HEK293 (cell line): ENCODE measurements around the gene ATAT1.

Experiments used
- CTCF ChIA-PET: fragments of 350-600 bp; formaldehyde crosslinking; extraction: SDS; loops from one replicate; lab custom pipeline; 2021; ENCODE audit warnings: antibody characterized with exemption; lab: Yijun Ruan, JAX
- POLR2A ChIA-PET: fragments of 300-600 bp; formaldehyde crosslinking; extraction: SDS; loops from one replicate; lab custom pipeline; 2020; ENCODE audit warnings: antibody characterized with exemption, inconsistent platforms; lab: Yijun Ruan, JAX
- H3K27ac ChIP-seq: fragments of 200-500 bp; sonication (Bioruptor generic); 2 replicates; pipeline ENCODE4 v1.5.1; 2014; ENCODE audit warnings: low read depth, low read length, control low read depth, inconsistent platforms; ENCODE audit errors: extremely low read depth
- H3K36me3 ChIP-seq, 2 experiments: fragments of 200-500 bp in 1 of 2; sonication (Bioruptor generic) in 1 of 2; 1 replicate in 1 of 2; 2 replicates in 1 of 2; pipeline ENCODE4 v1.5.1; 2014 to 2017; ENCODE audit warnings: inconsistent platforms in 2 of 2, low read length in 2 of 2; ENCODE audit not compliant: control insufficient read depth in 2 of 2, insufficient read depth in 1 of 2
- H3K4me1 ChIP-seq: fragments of 200-500 bp; sonication (Bioruptor generic); 2 replicates; pipeline ENCODE4 v1.5.1; 2014; ENCODE audit warnings: mild to moderate bottlenecking, low read length, inconsistent platforms; ENCODE audit not compliant: control insufficient read depth, insufficient read depth
- H3K4me3 ChIP-seq: 2 replicates; pipeline ENCODE4 v1.5.1; 2011; ENCODE audit warnings: low read depth, mild to moderate bottlenecking, control low read depth, low read length, moderate library complexity
- H3K9me3 ChIP-seq: fragments of 200-500 bp; sonication (Bioruptor generic); 2 replicates; pipeline ENCODE4 v1.5.1; 2014; ENCODE audit warnings: low read depth, low read length, inconsistent platforms; ENCODE audit not compliant: control insufficient read depth, insufficient read depth
- EGR2 ChIP-seq: fragments of 450-650 bp; formaldehyde crosslinking; IDR thresholded peaks from 2 replicates; pipeline ENCODE4 v1.5.1; 2016; ENCODE audit warnings: low read depth, missing biosample characterization, missing genetic modification characterization
- HIC1 ChIP-seq: fragments of 450-650 bp; formaldehyde crosslinking; IDR thresholded peaks from 2 replicates; pipeline ENCODE4 v1.5.1; 2016; ENCODE audit warnings: missing biosample characterization, missing genetic modification characterization
- RBAK ChIP-seq: fragments of 450-650 bp; formaldehyde crosslinking; IDR thresholded peaks from 2 replicates; pipeline ENCODE4 v1.5.1; 2016; ENCODE audit warnings: missing biosample characterization, missing genetic modification characterization
- ZNF10 ChIP-seq: fragments of 450-650 bp; formaldehyde crosslinking; IDR thresholded peaks from 2 replicates; pipeline ENCODE4 v1.5.1; 2017; ENCODE audit warnings: missing biosample characterization, missing genetic modification characterization
- ZNF155 ChIP-seq: fragments of 450-650 bp; formaldehyde crosslinking; IDR thresholded peaks from 2 replicates; pipeline ENCODE4 v1.5.1; 2016; ENCODE audit warnings: missing biosample characterization, missing genetic modification characterization
- ZNF239 ChIP-seq: fragments of 450-650 bp; formaldehyde crosslinking; IDR thresholded peaks from 2 replicates; pipeline ENCODE4 v1.5.1; 2016; ENCODE audit warnings: missing biosample characterization, missing genetic modification characterization
- ZNF501 ChIP-seq: fragments of 450-650 bp; formaldehyde crosslinking; IDR thresholded peaks from 2 replicates; pipeline ENCODE4 v1.5.1; 2016; ENCODE audit warnings: missing biosample characterization, missing genetic modification characterization
- ZNF510 ChIP-seq: fragments of 450-650 bp; formaldehyde crosslinking; IDR thresholded peaks from 2 replicates; pipeline ENCODE4 v1.5.1; 2018; ENCODE audit warnings: mild to moderate bottlenecking, missing genetic modification characterization, missing biosample characterization; ENCODE audit not compliant: insufficient replicate concordance
- ZNF600 ChIP-seq: fragments of 450-650 bp; formaldehyde crosslinking; IDR thresholded peaks from 2 replicates; pipeline ENCODE4 v1.5.1; 2016; ENCODE audit warnings: missing biosample characterization, missing genetic modification characterization
- ZNF692 ChIP-seq: fragments of 450-650 bp; formaldehyde crosslinking; IDR thresholded peaks from 2 replicates; pipeline ENCODE4 v1.5.1; 2016; ENCODE audit warnings: missing biosample characterization, missing genetic modification characterization
- TF ChIP-seq, protein P1 (sequence below): fragments of 450-650 bp; formaldehyde crosslinking; IDR thresholded peaks from 2 replicates; pipeline ENCODE4 v1.5.1; 2016; ENCODE audit warnings: missing biosample characterization, missing genetic modification characterization
- TF ChIP-seq, protein P2 (sequence below): fragments of 450-650 bp; formaldehyde crosslinking; IDR thresholded peaks from 2 replicates; pipeline ENCODE4 v1.5.1; 2017; ENCODE audit warnings: missing biosample characterization, mild to moderate bottlenecking, missing genetic modification characterization, moderate library complexity

The ATAT1 gene

DNA sequence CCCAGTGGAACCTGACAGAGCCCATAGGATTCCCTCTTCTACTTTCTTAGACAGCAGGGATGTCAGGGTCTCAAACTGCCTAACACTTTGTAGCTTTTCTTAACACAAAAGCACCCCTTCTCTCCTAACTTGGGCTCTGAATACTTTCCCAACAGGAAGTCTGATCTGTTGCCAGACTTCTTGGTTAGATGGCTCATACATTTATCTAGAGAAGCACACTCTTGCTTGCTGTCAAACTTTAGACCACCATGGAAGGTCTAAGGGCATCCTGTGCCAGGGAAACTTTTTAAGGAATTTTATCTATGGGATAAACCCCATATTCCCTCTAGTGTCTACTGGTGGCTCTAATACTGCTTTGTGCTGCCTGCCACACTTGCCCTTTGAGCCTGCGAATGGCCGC lies 17.0 kb downstream of the ATAT1 start:
- H3K4me1 ChIP-seq = peaks cover 8% of the 10 kb centered on the region
- CTCF ChIA-PET = interaction anchor here (0.7 to 2.1 kb wide), 5 partner anchors 18 to 190 kb away, joined by 3 to 9 read pairs (median 3); no protein-coding TSS in a partner anchor
- H3K27ac ChIP-seq = no peak overlapping the region
- no peak overlapping the region for H3K4me3 ChIP-seq
- H3K36me3 ChIP-seq = peaks cover 30 to 61% of the 10 kb centered on the region in 2 experiments; a peak in 2 of 3 replicates
- no peak for TF ChIP-seq RBAK
- no peak for TF ChIP-seq ZNF510 (tag by site-specific recombination)
- no peak for TF ChIP-seq ZNF155 (tag by site-specific recombination)
- TF ChIP-seq, protein P1, sequence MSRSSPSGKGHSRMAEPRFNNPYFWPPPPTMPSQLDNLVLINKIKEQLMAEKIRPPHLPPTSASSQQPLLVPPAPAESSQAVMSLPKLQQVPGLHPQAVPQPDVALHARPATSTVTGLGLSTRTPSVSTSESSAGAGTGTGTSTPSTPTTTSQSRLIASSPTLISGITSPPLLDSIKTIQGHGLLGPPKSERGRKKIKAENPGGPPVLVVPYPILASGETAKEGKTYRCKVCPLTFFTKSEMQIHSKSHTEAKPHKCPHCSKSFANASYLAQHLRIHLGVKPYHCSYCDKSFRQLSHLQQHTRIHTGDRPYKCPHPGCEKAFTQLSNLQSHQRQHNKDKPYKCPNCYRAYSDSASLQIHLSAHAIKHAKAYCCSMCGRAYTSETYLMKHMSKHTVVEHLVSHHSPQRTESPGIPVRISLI = no peak
- TF ChIP-seq HIC1 = no peak
- TF ChIP-seq ZNF10 (tag by site-specific recombination) = no peak
- POLR2A ChIA-PET = interaction anchor here (0.7 to 1.5 kb wide), 2 partner anchors 20 to 29 kb away, joined by 3 read pairs; no protein-coding TSS in a partner anchor
- no peaks in the 10 kb centered on the region for H3K9me3 ChIP-seq

GRCh38 chr6:30644769-30645168 lies 18.1 kb downstream of the ATAT1 start:
- Histone ChIP-seq H3K9me3 (no peaks in the 10 kb centered on the region), H3K36me3 (peaks cover 22 to 61% of the 10 kb centered on the region in 2 experiments; a peak in 2 of 3 replicates), H3K4me3 (no peak overlapping the region), H3K4me1 (peaks cover 8% of the 10 kb centered on the region), H3K27ac (no peak overlapping the region)
- POLR2A ChIA-PET = interaction anchor here (0.5 to 1.5 kb wide), 5 partner anchors 8 to 30 kb away, joined by 3 to 4 read pairs (median 3); partner anchors contain the start of genes MRPS18B and PPP1R10
- CTCF ChIA-PET = interaction anchor here (0.6 to 2.1 kb wide), 5 partner anchors 27 to 88 kb away, joined by 3 to 9 read pairs (median 4); partner anchors contain the start of gene PRR3
- TF ChIP-seq ZNF239 (tag by site-specific recombination) (no peak), ZNF501 (no peak), EGR2 (no peak), ZNF600 (tag by site-specific recombination) (peak; percentile 57; the same call in 1 of the 2 replicates)
- TF ChIP-seq, protein P2, sequence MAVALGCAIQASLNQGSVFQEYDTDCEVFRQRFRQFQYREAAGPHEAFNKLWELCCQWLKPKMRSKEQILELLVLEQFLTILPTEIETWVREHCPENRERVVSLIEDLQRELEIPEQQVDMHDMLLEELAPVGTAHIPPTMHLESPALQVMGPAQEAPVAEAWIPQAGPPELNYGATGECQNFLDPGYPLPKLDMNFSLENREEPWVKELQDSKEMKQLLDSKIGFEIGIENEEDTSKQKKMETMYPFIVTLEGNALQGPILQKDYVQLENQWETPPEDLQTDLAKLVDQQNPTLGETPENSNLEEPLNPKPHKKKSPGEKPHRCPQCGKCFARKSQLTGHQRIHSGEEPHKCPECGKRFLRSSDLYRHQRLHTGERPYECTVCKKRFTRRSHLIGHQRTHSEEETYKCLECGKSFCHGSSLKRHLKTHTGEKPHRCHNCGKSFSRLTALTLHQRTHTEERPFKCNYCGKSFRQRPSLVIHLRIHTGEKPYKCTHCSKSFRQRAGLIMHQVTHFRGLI (tag by site-specific recombination) = no peak

GRCh38 chr6:30645989-30646388 lies 19.3 kb downstream of the ATAT1 start:
- peaks cover 26 to 58% of the 10 kb centered on the region in 2 experiments for H3K36me3 ChIP-seq
- ChIA-PET CTCF (interaction anchor here (0.9 to 2.1 kb wide), 7 partner anchors 12 to 104 kb away, joined by 3 to 9 read pairs (median 5); partner anchors contain the start of gene DHX16), POLR2A (interaction anchor here (0.6 to 1.7 kb wide), 8 partner anchors 16 to 76 kb away, joined by 3 to 20 read pairs (median 4); partner anchors contain the start of genes ABCF1, ATAT1 and MDC1)
- TF ChIP-seq ZNF501 = no peak
- TF ChIP-seq ZNF692 (tag by site-specific recombination) = no peak
- no peak for TF ChIP-seq ZNF155 (tag by site-specific recombination)
- peak overlapping the region; percentile 13 for H3K27ac ChIP-seq
- H3K4me3 ChIP-seq = no peak overlapping the region; the same call in 1 of the 2 replicates
- no peaks in the 10 kb centered on the region for H3K9me3 ChIP-seq
- peaks cover 8% of the 10 kb centered on the region for H3K4me1 ChIP-seq
